DMS79 treated with DMSO at 0.1 percent for 48 hours (cell line): Measurements from ENCODE around the gene IPO7.
"Not testable (repeated sequence)": the region's sequence is repeated elsewhere in the genome, so short reads cannot be mapped to it uniquely, and the experiment has no call there.

ENCODE experiments used
- DNase-seq: peaks from one replicate; lab custom pipeline; 2025; lab: John Stamatoyannopoulos, UW

Gene IPO7

DNA sequence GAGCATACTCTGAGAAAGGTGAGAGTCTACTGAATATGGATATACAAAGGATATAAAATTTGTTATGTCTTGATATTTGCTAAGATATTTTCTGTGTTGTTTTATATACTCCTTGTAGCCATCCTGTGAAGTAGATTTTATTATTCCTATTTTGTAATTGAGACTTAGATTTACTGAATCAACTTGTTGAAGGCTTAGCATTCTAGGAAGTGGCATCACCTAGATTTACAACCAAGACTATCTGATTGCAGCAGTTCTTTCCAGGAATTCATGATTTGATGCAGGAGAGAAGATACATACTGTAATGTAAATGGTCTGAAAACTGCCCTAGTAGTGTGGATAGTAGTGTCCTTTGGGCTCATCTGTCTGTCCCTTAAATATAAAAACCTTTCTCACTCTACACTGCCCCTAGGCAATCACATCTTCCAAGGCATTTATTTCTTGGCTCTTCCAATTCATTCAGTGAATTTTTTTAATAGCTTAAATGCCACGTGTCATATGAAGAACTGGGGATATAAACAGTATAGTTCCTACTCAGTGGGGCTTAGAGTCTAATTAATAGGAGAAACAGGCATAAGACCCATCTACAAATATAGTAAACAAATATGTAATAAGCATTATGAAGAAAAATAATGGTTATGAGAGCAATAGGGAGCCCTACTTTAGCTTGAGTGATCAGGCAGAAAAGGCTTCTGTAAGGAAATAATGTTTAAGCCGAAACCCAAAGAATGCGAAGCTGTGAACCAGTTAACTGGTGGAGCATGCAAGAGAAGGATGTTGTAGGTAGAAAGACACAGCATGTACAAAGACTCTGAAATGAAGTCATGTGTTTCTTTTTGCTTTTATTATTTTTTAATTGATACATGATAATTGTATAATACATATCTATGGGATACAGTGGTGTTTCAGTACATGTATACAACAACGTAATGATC, 13.6 kb downstream of the IPO7 start:
- DNase-seq: no peak

DNA sequence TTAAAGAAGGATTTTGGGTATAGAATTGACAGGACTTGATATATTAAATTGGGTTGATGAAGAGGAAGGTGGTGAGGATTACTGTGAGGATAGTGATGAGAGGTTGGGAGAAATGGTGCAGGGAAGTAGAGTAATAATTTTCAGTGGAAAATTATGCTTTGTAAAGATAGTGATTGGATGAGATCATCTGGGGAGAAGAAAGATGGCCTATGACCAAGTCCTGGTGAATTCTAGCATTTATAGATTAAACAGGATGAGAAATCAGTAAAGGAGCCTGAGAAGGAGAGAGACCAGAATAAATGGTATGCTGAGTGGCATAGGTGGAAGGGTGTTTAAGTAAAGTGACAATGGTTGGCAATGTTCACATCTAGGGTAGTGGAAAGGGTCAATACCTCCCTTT, 15.0 kb downstream of the IPO7 start:
- DNase-seq: no peak

DNA sequence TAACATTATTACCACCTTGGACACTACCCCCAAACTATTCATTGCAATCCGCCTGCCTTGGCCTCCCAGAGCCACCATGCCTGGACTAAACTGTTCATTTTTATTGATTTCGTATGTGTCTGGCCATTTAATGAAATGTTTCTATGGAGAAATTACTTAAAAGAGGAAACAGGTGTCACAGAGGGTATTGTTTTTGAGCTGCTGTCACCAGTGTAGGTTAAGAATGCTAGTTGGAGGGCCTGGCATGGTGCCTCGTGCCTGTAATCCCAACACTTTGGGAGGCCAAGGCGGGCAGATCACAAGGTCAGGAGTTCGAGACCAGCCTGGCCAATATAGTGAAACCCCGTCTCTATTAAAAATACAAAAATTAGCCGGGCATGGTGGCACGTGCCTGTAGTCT, 17.4 kb downstream of the IPO7 start:
- DNase-seq: not testable (repeated sequence)

DNA sequence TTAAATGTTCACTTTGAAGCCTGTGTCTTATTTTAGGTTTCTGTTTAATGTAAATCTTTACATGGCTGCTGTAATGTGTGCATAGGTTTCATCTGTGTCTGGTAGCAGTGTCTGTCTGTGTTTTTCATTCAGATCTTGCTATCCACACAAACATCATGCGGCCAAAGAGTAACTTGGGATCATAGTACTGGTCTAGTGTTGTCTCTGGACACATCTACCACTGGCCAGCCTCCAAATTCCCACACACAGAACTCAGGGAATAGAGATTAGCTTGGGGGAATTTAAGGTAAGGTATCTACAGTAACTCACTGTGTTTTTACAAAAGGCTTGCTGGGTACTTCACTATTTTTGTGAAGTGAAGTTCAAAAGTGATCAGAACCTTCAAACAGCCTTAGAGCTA, 44.3 kb downstream of the IPO7 start:
- DNase-seq: no peak

DNA sequence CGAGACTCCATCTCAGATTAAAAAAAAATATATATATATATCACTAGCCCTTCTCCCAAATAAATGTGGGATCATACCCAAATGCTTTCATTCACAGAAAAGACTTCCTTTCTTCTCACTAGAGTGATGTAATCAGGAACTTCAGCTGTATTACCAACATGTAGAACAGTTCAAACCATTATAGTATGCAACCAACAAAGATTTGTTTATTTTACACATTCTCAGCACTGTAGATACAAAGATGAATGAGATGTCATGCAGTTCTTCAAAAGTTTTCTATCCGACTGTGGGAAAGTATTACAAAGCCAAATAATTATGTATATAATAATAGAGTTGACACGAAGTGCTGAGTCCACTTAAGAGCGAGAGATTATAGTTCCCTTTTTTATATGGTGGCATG, 54.2 kb downstream of the IPO7 start:
- DNase-seq: no peak

DNA sequence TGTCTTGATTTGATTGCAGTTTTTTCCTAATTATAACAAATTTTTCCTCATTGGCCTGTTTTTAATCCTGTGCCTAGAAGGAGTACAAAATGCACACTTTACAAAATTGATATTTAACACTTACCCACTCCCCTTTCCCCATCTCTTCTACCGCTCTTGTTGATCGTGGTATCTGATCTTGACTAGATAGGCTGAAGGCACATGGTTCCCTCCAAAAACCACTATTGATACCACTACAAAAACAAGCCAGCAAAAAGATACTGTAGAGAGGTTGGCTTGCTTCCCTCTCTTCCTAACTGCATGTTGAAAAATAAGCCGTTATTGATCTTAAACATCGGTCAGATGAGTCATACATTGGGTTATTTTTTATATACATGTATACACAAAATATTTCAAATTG, 61.8 kb downstream of the IPO7 start:
- no peak for DNase-seq

DNA sequence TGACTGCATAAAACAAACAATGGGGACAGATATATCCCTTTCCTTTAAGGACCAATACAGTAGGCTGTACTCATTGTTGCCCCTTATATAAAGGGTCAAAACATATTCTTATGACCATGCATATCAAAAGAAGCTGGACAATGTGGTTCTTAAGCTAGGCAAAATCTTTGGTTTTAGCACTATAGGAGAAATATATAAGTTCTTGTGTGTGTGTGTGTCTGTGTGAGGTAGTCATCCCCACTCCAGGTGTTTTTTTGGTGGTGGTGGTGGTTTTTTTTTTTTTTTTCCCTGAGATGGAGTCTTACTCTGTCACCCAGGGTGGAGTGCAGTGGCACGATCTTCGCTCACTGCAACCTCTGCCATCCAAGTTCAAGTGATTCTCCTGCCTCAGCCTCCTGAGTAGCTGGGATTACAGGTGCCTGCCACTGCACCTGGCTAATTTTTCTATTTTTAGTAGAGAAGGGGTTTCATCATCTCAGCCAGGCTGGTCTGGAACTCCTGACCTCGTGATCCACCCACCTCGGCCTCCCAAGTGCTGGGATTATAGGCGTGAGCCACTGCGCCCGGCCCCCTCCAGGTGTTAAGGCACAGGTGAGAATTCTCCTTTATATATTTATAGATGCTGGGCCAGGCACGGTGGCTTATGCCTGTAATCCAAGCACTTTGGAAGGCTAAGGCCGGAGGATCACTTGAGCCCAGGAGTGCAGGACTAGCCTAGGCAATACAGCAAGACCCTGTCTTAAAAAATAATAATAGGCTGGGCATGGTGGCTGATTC, 64.3 kb downstream of the IPO7 start:
- DNase-seq: no peak

DNA sequence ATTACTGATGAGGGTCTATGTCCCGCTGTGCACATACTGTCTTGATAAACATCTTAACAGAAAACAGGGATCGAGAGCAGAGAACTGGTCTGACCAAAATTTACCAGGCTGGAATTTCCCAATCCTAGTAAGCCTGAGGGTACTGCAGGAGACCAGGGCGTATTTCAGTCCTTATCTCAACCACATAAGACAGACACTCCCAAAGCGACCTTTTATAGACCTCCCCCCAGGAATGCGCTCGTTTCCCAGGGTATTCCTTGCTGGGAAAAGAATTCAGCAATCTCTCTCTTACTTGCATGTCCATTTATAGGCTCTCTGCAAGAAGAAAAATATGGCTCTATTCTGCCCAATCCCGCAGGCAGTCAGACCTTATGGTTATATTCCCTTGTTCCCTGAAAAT, 67.6 kb downstream of the IPO7 start:
- not testable (repeated sequence) for DNase-seq

DNA sequence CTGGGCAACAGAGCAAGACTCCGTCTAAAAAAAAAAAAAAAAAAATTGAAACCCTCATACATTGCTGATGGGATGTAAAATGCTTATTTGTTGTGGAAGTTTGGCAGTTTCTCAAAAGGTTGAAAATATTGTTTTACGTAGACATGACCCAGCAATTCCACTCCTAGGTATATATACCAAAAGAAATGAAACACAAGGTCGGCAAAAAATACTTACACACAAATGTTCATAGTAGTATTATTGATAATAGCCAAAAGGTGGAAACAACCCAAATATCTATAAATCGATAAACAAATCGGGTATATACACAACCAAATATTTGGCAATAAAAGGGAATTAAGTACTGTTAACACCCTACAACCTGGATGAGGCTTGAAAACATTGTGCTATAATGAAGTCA, 71.3 kb downstream of the IPO7 start:
- DNase-seq: no peak

DNA sequence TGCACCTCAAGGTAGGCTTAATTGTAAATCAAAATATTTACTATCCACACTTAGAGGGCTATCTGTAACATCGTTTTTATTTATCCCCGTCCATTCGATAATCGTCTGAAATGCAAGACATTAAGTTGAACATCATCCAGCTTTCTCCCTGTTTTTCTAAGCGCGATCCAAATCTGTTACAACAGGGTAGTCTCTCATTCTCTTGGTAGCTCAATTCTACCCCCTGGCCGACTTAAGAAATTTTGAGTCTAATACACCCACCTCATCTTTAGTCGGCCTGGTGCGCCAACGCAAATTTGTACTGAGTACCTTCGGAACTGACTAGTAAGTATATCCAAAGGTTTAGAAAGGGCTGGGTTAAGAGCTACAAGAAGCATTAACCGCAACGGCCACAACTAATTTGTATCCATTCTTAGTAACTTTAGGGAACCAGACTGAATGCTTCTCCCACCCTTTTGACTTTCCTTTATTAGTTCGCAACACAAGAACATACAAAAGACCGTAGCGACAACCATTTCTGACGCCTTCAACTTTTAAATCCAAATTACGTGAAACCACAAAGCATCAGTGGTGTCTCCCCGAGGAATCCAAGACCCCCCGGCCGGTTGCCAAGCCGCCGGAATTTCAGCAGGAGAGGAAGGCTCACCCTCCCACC, 75.3 kb downstream of the IPO7 start:
- DNase-seq: peak; percentile 51

DNA sequence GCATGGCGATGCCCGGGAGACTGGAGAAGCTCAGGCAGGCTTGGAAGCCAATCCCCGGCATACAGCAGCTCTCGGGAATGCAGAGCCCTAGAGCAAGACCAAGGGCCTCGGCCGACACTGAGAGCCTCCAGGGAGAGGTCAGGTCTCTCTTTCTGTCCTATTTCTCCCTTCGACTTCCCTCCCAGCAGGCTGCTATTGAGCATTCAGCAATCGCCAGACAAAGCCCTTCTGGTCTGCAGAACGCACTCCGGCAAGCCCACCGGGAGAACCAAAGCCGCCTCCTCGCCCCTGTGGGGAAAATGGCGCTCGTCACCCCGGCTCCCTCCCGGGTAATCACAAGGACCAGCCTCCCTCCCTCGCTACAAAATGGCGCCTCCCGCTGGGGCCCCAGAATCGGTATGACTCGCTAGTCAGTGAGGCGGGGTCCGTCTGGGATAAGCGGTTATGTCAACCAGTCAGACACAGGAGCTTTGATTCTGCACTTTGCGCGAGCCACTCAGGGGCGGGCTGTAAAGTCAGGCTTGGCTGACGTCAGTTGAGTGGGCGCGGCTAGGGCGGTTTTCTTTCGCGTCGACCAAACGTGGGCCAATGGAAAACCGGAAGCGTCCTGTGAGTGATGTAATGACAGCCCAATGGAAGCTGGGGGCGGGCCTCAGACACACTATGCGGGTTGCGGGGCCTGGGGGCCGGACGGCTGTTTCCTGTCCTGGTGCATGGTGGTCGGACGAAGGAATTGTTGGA, 76.0 kb downstream of the IPO7 start, which contains the start of gene ZNF143:
ZNF143 (plus strand) TSS at position 691 of the 741 bp plus-strand sequence. CDS start 10,297 bp downstream, outside the sequence.
- DNase-seq: peak; percentile 100

DNA sequence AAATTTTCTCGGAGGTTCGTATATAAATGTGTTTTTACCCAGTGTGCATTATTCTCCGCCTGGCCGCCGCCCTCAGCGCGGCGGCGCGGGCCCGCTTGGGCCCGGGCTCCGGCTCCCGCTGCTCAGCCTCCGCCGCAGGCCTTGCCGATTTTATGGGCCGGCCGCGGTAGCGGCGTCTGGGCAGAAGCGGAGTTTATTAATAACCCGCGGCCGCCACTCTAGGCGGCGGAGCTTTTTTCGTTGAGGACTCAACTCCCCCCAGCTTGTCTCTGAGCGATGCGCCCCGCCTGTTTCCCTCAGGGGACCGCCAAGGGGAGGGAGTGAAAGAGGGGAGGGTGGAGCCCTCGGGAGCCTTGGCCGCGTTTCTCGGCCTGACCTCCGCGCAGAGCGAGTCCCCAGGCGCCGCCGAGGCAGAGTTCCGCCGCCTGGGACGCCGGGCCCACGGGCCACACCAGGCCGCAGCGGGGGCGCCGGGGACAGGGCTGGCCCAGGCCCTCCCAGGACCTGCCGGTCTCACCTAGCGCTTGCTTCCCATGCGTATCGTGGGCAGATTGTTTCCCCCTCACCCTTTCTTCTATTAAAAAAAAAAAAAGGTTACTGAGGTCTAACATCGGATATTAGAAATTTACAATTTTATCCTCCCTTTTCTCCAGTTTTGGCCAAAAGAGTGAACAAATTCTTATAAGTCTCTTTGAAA, 76.8 kb downstream of the IPO7 start:
- peak; percentile 91 for DNase-seq

DNA sequence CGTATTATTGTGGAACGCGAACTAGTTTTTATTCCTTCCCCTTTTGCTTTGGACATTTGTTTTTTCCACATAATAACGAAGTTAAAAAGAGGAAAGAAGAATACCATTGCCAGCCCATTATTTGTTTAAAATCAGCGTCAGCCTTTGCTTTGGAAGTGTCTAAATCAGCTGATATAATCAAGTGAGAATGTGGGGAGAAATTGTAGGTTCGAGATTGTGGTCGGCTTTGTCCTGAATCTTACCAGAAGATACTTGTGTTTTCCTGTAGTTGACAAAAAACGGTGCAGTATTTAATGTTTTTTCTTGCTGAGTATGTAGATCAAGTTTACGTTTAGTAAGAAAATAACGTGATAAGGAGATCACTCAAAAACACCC, 77.3 kb downstream of the IPO7 start:
- peak; percentile 46 for DNase-seq

DNA sequence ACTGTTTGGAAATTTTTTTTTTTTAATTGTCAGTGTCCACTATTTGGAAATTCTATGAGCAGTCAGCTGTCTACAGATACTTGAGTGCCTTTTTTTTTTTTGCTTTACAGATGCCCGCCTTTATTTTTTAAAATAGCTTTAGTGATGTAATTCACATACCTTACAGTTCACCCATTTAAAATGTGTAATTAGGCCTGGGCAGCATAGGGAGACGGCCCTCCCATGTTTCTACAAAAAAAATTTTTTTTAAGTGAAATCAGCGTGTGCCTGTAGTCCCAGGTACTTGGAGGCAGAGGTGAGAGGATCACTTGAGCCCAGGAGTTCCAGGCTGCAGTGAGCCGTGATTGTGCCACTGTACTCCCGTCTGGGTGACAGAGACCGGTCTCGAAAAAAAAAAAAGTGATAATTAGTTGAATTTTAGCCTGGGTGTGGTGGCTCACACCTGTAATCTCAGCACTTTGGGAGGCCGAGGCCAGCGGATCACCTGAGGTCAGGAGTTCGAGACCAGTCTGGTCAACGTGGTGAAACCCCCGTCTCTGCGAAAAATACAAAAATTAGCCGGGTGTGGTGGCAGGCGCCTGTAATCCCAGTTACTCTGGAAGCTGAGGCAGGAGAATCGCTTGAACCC, 77.8 kb downstream of the IPO7 start:
- peak; percentile 41 for DNase-seq

DNA sequence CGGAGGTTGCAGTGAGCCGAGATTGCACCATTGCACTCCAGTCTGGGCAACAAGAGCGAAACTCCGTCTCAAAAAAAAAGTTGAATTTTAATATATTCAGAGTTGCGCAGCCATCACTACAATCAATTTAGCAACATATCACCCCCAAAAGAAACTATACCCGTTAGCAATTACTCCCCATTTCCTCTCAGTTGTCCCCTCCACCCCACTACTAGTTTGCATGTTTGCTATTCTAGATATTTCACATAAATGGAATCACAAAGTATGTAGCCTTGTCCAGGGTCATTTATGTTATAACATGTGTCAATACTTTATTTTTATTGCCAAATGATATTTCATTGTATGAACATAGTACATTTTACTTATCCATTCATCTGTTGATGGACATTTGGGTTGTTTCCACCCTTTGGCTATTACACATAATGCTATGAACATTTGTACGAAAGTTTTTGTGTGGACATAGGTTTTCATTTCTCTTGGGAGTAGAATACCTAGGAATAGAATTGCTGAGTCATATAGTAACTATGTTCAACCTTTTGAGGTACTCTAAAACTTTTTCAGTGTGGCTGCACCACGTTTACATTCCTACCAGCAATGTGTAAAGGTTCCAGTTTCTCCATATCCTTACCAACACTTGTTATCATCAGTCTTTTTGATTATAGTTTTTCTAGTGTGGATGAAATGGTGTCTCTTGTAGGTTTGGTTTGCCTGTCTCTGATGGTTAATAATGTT, 78.5 kb downstream of the IPO7 start:
- no peak for DNase-seq

DNA sequence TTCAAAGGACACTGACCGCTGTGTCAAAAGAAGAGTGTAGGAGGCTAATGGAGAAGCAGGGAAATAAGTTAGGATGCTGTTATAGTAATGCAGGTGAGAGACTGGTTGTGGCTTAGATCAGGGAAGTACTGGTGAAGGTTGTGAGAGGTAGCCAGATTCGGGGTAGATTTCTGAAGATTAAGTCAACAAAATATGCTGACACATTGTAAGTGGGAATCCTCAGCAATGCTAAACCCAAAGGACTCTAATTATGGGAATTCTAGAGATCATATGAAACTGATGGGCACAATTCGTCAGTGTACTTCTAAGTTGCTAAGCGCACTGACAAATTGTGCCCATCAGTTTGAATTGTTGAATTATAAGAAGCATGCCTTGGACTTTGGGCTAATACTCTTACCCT, 86.3 kb downstream of the IPO7 start:
- DNase-seq: no peak

DNA sequence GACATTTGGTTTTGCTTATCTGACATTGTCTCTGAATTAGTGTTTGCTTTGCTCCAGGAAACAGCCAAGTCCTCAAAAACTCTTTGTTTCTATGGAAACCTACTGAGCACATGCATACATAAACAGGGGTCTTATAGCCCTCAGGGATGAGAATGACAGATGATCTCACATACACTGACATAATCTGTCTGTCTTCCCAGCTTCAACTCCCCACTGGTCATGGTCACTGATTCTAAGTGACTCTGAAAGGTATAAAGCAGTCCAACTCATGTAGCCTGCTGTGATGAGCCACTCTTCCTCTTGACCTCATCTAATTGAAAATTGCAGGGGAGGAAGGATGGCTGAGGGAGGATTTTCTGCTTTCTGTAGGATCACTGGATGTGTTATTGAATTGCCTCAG, 89.0 kb downstream of the IPO7 start:
- DNase-seq: no peak

DNA sequence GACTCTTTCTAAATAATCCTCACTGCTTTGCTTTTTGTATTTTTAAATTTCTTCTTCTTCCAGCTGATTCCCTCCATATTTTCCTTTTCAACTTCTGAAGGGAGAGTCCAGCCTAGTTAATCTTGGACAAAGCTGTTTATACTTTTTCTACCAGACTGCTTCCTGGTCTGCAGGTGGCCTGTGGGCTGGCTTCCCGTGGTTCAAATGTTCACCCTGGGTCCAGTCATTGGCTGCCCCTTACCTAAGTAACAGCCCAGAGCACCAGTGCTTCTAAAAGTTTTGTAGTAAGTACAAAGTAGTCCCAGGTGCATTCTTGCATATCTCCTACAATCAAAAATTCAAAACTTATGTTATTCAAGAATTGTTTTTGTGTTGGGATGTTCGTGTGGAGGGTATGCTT, 95.4 kb downstream of the IPO7 start:
- no peak for DNase-seq

DNA sequence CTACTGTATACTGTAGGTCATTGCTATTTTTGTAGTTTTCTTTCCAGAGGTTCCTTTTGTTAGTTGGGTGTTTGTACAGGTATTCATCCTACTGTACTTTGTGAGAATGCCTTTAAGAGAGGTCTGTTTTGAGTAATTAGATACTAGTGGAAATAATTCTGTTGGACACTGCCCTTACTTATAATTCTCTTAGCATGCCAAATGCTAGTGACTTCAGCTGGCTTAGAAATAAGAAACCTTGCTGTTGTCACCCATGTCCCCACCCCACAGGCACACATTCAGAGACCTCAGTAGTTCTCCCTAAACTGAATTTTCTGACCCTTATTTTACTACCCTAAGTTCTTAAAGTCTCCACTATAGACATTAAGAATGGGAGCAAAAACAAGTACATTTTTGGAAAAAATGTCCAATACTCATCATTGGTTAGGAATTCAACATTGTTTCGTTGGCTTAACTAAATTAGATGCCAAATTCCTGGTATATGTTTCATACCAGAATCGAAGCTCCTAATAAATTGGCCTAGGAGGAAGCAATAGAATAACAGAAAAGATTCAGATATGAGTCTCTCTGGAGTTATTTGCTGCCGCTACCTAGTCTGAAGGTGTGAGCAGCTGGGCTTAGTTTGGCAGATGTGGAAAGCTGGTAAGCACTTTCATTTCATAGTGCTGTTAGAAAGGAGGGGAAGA, 104.8 kb downstream of the IPO7 start:
- DNase-seq: no peak

DNA sequence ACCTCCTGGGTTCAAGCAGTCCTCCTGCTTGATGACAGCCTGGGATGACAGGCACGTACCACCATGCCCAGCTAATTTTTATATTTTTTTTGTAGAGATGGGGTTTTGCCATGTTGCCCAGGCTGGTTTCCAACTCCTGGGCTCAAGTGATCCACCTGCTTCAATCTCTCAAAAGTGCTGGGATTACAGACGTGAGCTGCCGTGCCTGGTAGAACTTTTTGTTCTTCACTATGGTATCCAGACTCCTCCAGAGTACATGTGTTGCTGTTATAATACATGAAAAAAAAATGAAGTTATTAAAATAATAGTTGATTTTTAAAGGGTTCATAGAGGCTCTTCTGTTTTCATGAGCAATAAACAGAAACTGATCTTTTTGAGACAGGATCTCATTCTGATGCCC, 105.9 kb downstream of the IPO7 start:
- DNase-seq: no peak
